NCI-H1105 (cell line): ENCODE measurements around the gene GLTP.

Source experiments
- DNase-seq: peaks from one replicate; lab custom pipeline; 2025; lab: John Stamatoyannopoulos, UW

Gene GLTP

GRCh38 chr12:109842021-109842420 lies 38.3 kb downstream of the GLTP start:
- DNase-seq: no peak

DNA sequence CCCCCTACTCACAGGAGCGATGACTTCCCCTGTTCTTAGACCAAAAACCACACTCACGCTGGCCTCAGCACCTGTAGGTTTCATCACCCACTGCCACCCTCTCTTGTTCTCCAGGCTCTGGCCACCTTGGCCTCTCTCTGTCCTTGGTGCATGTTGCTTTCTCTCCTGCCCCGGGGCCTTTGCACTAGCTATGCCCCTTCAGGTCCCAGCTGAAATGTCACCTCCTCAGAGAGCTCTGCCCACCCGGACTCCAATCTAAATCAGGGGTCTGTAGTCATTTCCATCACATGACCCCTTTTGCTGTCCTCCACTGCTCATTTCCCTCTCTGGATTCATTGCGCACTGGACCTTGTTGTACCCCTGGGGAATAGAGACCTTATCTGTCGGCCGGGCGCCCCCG lies 39.0 kb downstream of the GLTP start:
- no peak for DNase-seq

- no peak for DNase-seq
Measured at GRCh38 chr12:109840305-109841074, 39.9 kb downstream of the GLTP start.

GRCh38 chr12:109839444-109839843 lies 40.9 kb downstream of the GLTP start:
- DNase-seq: no peak

GRCh38 chr12:109836916-109837315 lies 43.4 kb downstream of the GLTP start:
- no peak for DNase-seq

DNA sequence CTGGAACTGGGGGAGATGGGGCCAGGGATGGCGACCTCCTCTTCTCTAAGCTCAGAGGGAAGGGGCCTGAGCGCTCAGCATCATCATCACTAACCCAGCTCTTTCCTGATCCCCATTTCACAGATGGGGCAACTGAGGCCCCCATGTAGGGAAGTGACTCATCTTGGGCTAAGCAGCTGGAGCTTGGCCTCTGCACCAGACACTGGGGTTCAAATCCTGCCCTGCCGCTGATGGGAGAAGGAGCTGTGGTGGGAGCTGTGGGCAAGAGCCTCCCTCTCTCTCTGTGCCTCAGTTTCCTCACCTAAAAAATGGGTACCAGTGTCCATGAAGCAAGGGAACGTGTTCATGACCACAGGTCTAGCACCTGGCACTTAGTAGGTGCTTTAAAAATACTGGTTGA lies 44.5 kb downstream of the GLTP start:
- DNase-seq: no peak

DNA sequence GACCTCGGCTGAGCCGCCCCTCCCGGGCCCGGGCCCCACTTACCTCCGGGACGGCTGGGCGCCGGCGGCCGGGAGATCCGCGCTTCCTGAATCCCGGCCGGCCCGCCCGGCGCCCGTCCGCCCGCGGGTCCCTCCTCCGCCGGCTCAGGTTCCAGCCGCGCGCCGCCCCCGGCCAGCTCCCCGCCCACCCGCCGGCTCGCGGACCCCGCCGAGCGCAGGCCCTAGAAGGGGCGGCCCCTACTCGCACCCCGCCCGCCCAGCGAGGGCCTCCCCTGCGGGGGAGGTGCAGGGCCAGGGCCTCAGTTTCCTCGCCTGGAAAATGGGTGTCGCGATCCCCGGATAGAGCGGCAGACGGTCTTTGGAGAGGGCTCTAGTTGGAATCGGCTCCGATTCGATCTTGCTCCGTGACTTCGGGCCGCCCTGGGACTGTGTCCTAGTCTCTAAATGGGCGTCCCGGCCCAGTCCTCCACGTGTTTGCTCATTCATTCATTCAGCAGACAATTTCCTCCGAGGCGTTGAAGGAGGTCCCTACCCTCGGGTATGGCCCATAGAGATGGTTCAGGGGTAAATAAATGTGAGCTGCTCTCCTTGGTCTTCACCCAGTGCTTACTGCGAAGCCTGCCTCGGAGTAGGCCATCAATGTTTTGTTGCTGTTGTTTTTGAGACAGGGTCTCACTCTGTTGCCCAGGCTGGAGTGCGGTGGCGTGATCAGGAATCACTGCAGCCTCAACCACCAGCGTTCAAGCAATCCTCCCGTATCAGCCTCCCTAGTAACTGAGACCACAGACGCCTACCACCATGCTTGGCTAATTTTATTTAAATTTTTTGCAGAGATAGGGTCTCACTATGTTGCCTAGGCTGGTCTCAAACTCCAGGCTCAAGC lies 46.8 kb downstream of the GLTP start, which contains the start of gene TRPV4:
Gene TRPV4 (minus strand): TSS at position 92 of the 883 bp plus-strand sequence. CDS start 18,602 bp downstream, outside the sequence.
- DNase-seq: no peak

DNA sequence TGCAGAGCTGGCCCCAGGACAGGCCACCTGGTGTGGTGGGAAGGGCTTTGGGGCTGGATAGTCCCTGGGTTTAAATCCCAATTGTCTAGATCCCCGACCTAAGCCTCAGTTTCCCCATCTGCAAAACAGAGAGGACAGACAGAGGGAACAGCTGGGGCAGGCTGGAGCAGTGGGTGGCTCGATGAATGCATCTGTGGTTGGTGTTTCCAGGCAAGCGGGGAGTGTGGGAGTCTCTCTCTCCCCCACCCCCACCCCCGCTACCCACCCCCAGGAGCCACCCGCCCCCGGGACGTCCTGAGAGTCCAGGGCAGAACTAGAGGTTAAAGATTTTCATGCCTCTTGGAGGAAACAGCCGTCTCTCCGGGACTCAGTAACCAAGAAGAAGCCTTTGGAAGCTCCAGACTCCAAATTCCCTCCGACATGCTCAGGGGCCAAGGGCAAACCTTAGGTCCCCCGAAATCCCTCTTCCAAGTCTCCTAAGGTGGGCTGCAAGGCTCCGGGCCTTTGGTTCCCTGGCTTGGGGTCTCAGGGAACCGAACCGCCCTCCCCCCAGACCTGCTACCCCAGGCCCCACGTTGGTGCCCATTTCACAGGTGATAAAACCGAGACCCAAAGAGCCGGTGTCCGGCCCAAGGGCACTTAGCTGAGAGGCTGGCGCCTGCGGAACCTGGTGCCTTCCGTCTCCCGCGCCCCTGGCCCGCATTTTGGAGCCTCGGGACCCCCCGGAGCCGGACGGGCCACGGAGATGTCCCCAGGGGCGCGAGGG lies 47.6 kb downstream of the GLTP start:
- no peak for DNase-seq

DNA sequence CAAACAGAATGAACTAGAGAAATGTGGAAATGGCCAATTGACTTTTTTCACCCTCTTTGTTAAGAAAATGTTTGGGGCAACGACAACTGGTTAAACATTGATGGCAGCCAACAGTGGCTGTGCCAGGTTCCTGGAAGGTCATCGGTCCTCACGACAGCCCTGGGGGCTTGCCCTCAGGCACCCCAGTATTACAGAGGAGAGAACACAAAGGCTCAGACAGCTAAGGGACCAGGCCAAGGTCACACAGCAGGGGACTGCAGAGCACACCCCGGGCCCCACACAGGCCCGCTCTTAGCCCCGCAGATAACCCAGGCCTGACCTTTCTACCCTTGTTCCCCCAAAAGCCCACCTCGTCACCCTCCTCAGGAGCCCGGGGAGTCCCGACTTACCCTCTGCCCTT lies 48.4 kb downstream of the GLTP start:
- DNase-seq: no peak

DNA sequence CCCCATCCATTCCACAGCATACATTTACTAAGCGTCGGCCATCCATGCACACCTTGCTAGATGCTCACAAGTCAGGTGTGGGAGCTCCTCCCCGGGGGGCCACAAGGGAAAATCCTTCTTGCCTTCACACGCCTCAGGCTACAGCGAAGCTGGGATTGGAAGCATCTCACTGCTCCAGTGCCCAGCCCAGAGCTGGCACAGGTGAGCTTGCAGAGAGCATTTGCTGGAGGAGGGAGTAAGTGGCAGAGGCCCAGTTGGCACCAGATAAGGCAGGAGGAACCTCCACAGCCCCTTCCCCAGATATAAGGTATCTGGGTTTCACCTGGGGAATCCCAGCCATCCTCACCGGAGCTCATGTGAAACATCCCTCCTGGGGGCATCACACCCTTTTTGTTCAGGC lies 49.0 kb downstream of the GLTP start:
- no peak for DNase-seq

- DNase-seq: no peak
Measured at GRCh38 chr12:109830718-109831117, 49.6 kb downstream of the GLTP start.

GRCh38 chr12:109830267-109830666 lies 50.1 kb downstream of the GLTP start:
- no peak for DNase-seq

- no peak for DNase-seq
Measured at GRCh38 chr12:109829667-109830066, 50.7 kb downstream of the GLTP start.

GRCh38 chr12:109828754-109829511 lies 51.4 kb downstream of the GLTP start:
- DNase-seq: no peak

DNA sequence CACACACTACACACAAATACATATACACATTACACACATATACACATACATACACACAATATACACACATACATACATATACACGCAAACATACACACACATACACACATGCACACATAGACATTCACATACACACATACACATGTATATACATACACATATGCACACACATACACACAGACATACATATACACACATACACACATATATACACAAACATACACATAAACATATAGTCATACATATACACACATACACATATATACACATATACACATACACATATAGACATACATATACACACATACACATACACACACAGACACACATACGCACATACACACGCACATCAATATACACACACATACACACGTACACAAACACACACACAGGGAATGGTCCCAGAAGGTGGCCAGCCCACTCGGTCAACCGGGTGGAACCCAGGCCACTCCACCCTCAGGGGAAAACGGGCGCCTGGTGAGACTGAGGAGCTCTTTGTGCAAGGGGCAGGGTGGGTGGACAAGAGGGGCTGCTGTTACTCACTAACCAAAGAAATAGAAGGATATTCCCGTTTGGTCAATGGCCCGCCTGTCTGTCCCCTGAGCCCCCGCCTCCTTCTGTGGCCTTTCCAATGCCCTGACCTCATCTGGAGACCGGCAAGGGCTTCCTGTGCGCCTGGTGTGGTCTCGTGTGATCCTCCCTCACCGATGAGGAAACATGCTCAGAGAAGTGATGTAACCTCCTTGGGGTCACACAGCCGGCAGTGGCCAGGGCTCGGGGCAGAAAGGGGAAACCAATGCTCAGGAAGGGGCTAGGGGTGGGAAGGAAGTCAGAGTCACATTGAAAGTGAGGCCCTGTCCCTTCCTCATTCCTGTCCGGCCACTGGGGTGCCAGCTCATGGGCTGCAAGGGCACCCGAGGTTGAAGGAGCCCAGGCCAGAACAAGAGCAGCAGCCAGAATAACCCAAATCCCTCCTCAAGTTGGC lies 52.5 kb downstream of the GLTP start:
- DNase-seq: no peak

- no peak for DNase-seq
Measured at GRCh38 chr12:109827080-109827479, 53.3 kb downstream of the GLTP start.

DNA sequence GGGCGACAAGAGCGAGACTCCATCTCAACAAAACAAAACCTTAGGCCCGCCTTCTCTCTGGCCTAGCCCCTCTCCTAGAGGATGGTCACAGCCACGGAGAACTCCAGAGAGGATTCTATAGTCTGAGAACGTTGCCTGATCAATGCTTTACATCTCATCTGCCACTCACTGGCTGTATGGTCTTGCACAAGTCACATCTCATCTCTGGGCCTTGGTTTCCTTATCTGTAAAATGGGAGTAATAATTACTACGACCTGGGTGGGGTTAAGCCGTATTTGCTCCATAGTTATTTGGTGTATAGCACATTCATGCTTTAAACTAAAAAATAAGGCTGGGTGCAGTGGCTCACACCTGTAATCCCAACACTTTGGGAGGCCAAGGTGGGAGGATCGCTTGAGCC lies 55.6 kb downstream of the GLTP start:
- DNase-seq: no peak

- no peak for DNase-seq
Measured at GRCh38 chr12:109822951-109823411, 57.4 kb downstream of the GLTP start.

DNA sequence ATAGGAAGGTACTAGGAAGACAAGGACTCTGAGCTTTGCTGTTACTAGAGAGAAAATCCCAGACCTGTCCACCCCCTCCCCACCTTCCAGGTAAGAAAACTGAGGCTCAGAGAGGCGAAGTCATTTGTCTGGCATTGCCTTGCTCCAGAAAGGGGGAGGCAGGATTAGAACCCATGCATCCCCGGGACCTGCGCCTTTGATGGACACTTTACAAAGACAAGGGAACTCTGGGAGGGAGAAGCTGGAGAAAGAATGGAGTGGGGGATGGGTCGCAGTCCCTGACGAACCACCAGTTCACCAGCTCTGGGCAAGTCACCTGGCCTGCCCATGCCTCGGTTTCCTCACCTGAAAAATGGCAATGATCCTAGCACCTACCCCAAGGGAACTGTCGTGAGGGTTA lies 57.9 kb downstream of the GLTP start:
- DNase-seq: no peak

GRCh38 chr12:109821968-109822367 lies 58.4 kb downstream of the GLTP start:
- no peak for DNase-seq
